GM21825 (cell line): ENCODE data around the gene PTPRF.
"Not testable (repeated sequence)": the region's sequence is repeated elsewhere in the genome, so short reads cannot be mapped to it uniquely, and the experiment has no call there.

Experiments
- ATAC-seq: cut with Tn5 transposase; IDR thresholded peaks from one replicate; pipeline ENCODE4 v1.9.1; 2021; ENCODE audit warnings: mild to moderate bottlenecking, moderate library complexity; ENCODE audit not compliant: unreplicated experiment

The PTPRF gene

GRCh38 chr1:43621386-43621785, 90.7 kb downstream of the PTPRF start:
- no peak for ATAC-seq

- no peak for ATAC-seq
Measured at GRCh38 chr1:43621861-43622260, 91.2 kb downstream of the PTPRF start.

GRCh38 chr1:43622471-43622870, 91.8 kb downstream of the PTPRF start:
- ATAC-seq: no peak

- ATAC-seq: no peak
Measured at GRCh38 chr1:43622901-43623780, 92.5 kb downstream of the PTPRF start.

GRCh38 chr1:43625063-43625780, 94.5 kb downstream of the PTPRF start:
- no peak for ATAC-seq

- ATAC-seq: no peak
Measured at GRCh38 chr1:43632135-43632670, 101.5 kb downstream of the PTPRF start.

- ATAC-seq: no peak
Measured at GRCh38 chr1:43634721-43635120, 104.0 kb downstream of the PTPRF start.

- ATAC-seq: no peak
Measured at GRCh38 chr1:43636006-43636641, 105.4 kb downstream of the PTPRF start.

- ATAC-seq: no peak
Measured at GRCh38 chr1:43637267-43637666, 106.6 kb downstream of the PTPRF start.

- ATAC-seq: not testable (repeated sequence)
Measured at GRCh38 chr1:43638381-43638780, 107.7 kb downstream of the PTPRF start.

- ATAC-seq: no peak
Measured at GRCh38 chr1:43639976-43640794, 109.5 kb downstream of the PTPRF start.

- no peak for ATAC-seq
Measured at GRCh38 chr1:43644558-43644957, 113.9 kb downstream of the PTPRF start.

GRCh38 chr1:43645461-43645860, 114.8 kb downstream of the PTPRF start:
- ATAC-seq: no peak

GRCh38 chr1:43647331-43647730, 116.6 kb downstream of the PTPRF start:
- ATAC-seq: not testable (repeated sequence)

- no peak for ATAC-seq
Measured at GRCh38 chr1:43648221-43648847, 117.7 kb downstream of the PTPRF start.

GRCh38 chr1:43648876-43649477, 118.3 kb downstream of the PTPRF start:
- ATAC-seq: no peak

GRCh38 chr1:43650310-43651085, 119.8 kb downstream of the PTPRF start:
- ATAC-seq: peak; percentile 57

- no peak for ATAC-seq
Measured at GRCh38 chr1:43651188-43651587, 120.5 kb downstream of the PTPRF start.

- ATAC-seq: no peak
Measured at GRCh38 chr1:43651902-43652301, 121.2 kb downstream of the PTPRF start.
